Measurements from ENCODE around the gene RHOU. TPM values are rescaled to one million over a fixed set of nuclear protein-coding genes. Genes with fewer than 3 reads are reported as not detected.

The RHOU gene
- total and polyA plus RNA-seq, 2 of the 13 experiments (the other 11 are each of a cell fraction or from before 2014, with no cell fraction given): 11.9 to 18.5 TPM

GRCh38 chr1:228783418-228784040, 48.2 kb downstream of the RHOU start (continued):
- TF ChIP-seq ZNF318 (CRISPR knock-in tag; IDR thresholded peaks at IDR 0.05): no peak
- TF ChIP-seq FOXA3 (CRISPR knock-in tag; IDR thresholded peaks at IDR 0.05): no peak
- no peak for TF ChIP-seq AHDC1 (CRISPR knock-in tag; IDR thresholded peaks at IDR 0.05; ENCODE audit: borderline replicate concordance)
- no peak for TF ChIP-seq SP1 (IDR thresholded peaks at IDR 0.05)
- TF ChIP-seq SP1 (CRISPR knock-in tag; IDR thresholded peaks at IDR 0.05): no peak
- no peak for TF ChIP-seq ZNF414 (CRISPR knock-in tag; IDR thresholded peaks at IDR 0.05)
- TF ChIP-seq ZNF138 (CRISPR knock-in tag; IDR thresholded peaks at IDR 0.05; ENCODE audit: low read depth): no peak
- TF ChIP-seq RELA (CRISPR knock-in tag; IDR thresholded peaks at IDR 0.05): no peak
- no peak for TF ChIP-seq RXRA (CRISPR knock-in tag; IDR thresholded peaks at IDR 0.05)
- no peak for TF ChIP-seq HOXD1 (CRISPR knock-in tag; IDR thresholded peaks at IDR 0.05)
- TF ChIP-seq THAP11 (CRISPR knock-in tag; IDR thresholded peaks at IDR 0.05): no peak
- no peak for TF ChIP-seq TRIM24 (CRISPR knock-in tag; IDR thresholded peaks at IDR 0.05)
- 0 out of 2 replicates have a peak, but pooled peaks have one; percentile 27 for TF ChIP-seq ZNF501 (CRISPR knock-in tag; IDR thresholded peaks at IDR 0.05)
- TF ChIP-seq PHF21A (CRISPR knock-in tag; IDR thresholded peaks at IDR 0.05): peak; percentile 58

All from HepG2 (cell line).